IgD-negative memory B cell (primary cell): Measurements from ENCODE around the gene SAP130. TPM values are rescaled to one million over a fixed set of nuclear protein-coding genes. Genes with fewer than 3 reads are reported as not detected.
A peak's percentile ranks its signal among the peaks of the same experiment; 100 is the strongest.

ENCODE experiments used
- H3K27ac Mint-ChIP-seq, 3 donors: one replicate each; pipeline ENCODE4 v1.8.0; 2020 to 2022; ENCODE audit warnings: mild to moderate bottlenecking in 3 of 3, mixed read lengths in 3 of 3, moderate library complexity in 1 of 3
- H3K27me3 Mint-ChIP-seq: one replicate; pipeline ENCODE4 v1.8.0; 2021; ENCODE audit warnings: mixed read lengths
- H3K36me3 Mint-ChIP-seq: one replicate; pipeline ENCODE4 v1.8.0; 2020; ENCODE audit warnings: mild to moderate bottlenecking, mixed read lengths
- H3K4me1 Mint-ChIP-seq, 3 donors: one replicate each; pipeline ENCODE4 v1.8.0; 2020 to 2022; ENCODE audit warnings: mixed read lengths in 3 of 3, mild to moderate bottlenecking in 1 of 3
- H3K4me3 Mint-ChIP-seq, 4 donors: one replicate each; pipeline ENCODE4 v1.8.0; 2020 to 2022; ENCODE audit warnings: mild to moderate bottlenecking in 4 of 4, mixed read lengths in 4 of 4, moderate library complexity in 3 of 4
- H3K9me3 Mint-ChIP-seq, 3 donors: one replicate each; pipeline ENCODE4 v1.8.0; 2020 to 2021; ENCODE audit warnings: mixed read lengths in 3 of 3, mild to moderate bottlenecking in 1 of 3
- polyA plus RNA-seq: library from polyadenylated mRNA; unstranded; fragments of 300-500 nt; fragmentation: Illumina TruSeq; gene quantifications from one replicate; pipeline ENCODE4 v1.2.3, GENCODE V29; 2021

The SAP130 gene
- polyA plus RNA-seq, 1 donor from 2014 or later: 12.0 TPM

DNA sequence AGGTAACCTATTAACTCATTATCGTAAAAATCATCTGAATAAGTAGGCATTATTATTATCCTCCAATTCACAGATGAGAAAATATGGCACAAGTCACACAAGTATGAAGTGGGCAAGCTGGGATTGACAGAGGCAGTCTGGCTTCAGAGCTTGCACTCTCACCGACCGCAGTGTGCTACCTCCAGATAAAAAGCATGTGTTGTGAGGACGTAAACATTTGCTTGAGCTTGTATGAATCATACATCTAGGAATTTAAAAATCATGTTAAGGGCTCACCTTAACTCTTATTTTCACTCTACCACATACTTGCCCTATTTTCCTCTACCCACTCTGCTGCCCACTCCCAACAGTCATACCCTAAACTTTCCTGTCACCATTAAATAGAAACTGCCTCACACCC, 76.8 kb downstream of the SAP130 start:
- Mint-ChIP-seq H3K36me3 (peaks cover 5% of the 10 kb centered on the region), H3K27me3 (no peaks in the 10 kb centered on the region)

DNA sequence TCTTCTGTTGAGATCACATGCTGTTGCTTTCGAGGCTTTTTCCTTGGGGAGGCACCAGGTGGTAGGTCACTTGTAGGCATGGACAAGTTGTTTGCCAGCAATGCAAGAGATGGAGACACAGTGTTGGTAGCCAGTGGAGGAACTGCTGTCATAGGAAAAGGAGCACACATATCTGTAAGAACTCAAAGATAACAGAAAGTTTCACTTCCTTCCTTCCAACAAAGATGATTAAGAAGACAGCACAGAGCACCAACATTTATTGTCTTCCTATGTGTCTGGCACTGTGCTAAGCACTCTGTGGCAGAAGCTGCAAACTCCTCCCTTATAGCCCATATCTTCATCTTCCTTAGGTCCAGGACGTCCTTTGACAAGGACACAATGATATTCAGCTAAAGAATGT, 77.6 kb downstream of the SAP130 start:
- no peak overlapping the region for H3K4me3 Mint-ChIP-seq
- H3K27me3 Mint-ChIP-seq: no peaks in the 10 kb centered on the region
- H3K4me1 Mint-ChIP-seq: peaks cover 8 to 11% (median 10%) of the 10 kb centered on the region in 3 donors
- H3K9me3 Mint-ChIP-seq: no peaks in the 10 kb centered on the region
- peaks cover 3% of the 10 kb centered on the region for H3K36me3 Mint-ChIP-seq
- no peak overlapping the region for H3K27ac Mint-ChIP-seq

More for the DNA sequence above, 76.8 kb downstream of the SAP130 start:
- Mint-ChIP-seq H3K4me1 (peaks cover 8 to 11% (median 10%) of the 10 kb centered on the region in 3 donors), H3K27ac (no peak overlapping the region), H3K9me3 (no peaks in the 10 kb centered on the region), H3K4me3 (no peak overlapping the region)

DNA sequence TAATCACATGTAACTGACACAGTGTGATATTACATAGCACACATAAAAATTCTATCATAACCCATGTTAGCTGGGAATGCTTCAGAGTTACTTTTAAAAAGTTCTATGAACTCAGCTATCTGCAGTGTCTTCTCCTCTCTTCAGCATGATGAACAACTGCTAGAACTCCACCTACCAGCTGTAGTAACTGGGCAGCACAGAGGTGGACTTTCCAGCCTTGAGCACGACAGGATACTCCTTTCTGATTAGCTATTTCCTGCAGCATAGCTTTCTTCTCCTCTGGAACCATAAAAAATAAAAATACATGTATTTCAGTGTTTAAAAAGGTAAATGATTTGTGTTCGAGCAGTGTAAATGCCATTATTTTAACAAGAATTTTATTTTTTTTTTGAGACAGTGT, 82.6 kb downstream of the SAP130 start:
- peaks cover 9% of the 10 kb centered on the region for H3K36me3 Mint-ChIP-seq
- no peaks in the 10 kb centered on the region for H3K9me3 Mint-ChIP-seq
- no peak overlapping the region for H3K27ac Mint-ChIP-seq
- H3K27me3 Mint-ChIP-seq: no peaks in the 10 kb centered on the region
- no peak overlapping the region for H3K4me3 Mint-ChIP-seq
- H3K4me1 Mint-ChIP-seq: peaks cover 3 to 4% (median 4%) of the 10 kb centered on the region in 3 donors

DNA sequence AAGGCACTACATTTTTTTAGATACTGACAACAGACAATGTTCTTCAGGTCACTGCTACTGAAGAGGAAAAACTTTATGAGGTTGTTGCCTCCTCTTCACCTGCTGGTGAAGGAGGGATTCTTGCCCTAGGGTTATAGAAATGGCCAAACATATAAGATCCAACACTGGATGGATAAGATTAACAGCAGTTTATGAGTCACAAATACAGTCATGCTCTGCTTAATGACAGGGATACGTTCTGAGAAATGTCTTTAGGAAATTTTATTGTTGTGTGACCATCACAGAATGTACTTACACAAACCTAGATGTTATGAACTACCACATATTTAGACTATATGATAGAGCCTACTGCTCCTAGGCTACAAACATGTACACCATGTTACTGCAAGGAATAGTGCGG, 84.7 kb downstream of the SAP130 start:
- Mint-ChIP-seq H3K4me3 (no peak overlapping the region), H3K9me3 (no peaks in the 10 kb centered on the region), H3K27ac (no peak overlapping the region), H3K4me1 (no peaks in the 10 kb centered on the region), H3K27me3 (no peaks in the 10 kb centered on the region), H3K36me3 (peaks cover 13% of the 10 kb centered on the region)

GRCh38 chr2:127942002-127942401, 85.9 kb downstream of the SAP130 start:
- no peak overlapping the region for H3K4me3 Mint-ChIP-seq
- no peaks in the 10 kb centered on the region for H3K4me1 Mint-ChIP-seq
- no peak overlapping the region for H3K27ac Mint-ChIP-seq
- H3K9me3 Mint-ChIP-seq: no peaks in the 10 kb centered on the region
- no peaks in the 10 kb centered on the region for H3K27me3 Mint-ChIP-seq
- H3K36me3 Mint-ChIP-seq: peaks cover 13% of the 10 kb centered on the region

- H3K27ac Mint-ChIP-seq: no peak overlapping the region
- no peak overlapping the region for H3K4me3 Mint-ChIP-seq
- H3K27me3 Mint-ChIP-seq: no peaks in the 10 kb centered on the region
- H3K4me1 Mint-ChIP-seq: no peaks in the 10 kb centered on the region
- H3K36me3 Mint-ChIP-seq: peaks cover 13% of the 10 kb centered on the region
- no peaks in the 10 kb centered on the region for H3K9me3 Mint-ChIP-seq
These were observed 86.4 kb downstream of the SAP130 start for GRCh38 chr2:127941461-127941860.

- Mint-ChIP-seq H3K4me3 (no peak overlapping the region), H3K4me1 (no peaks in the 10 kb centered on the region), H3K27me3 (no peaks in the 10 kb centered on the region), H3K27ac (no peak overlapping the region), H3K36me3 (peaks cover 13% of the 10 kb centered on the region), H3K9me3 (no peaks in the 10 kb centered on the region)
These were observed 87.2 kb downstream of the SAP130 start for GRCh38 chr2:127940641-127941040.

DNA sequence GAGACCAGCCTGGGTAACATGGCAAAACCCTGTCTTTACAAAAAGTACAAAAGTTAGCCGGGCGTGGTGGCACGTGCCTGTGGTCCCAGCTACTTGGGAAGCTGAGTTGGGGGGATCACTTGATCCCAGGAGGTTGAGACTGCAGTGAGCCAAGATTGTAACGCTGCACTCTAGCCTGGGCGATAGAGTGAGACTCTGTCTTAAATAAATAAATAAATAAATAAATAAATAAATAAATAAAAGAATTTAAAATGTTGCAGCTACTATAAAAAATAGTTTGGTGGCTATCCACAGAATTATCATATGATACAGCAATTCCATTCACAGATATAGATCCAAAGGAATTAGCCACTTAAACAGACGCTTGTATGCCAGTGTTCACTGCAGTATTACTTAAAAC, 92.5 kb downstream of the SAP130 start:
- H3K9me3 Mint-ChIP-seq: no peaks in the 10 kb centered on the region
- no peak overlapping the region for H3K27ac Mint-ChIP-seq
- H3K27me3 Mint-ChIP-seq: no peaks in the 10 kb centered on the region
- peaks cover 4% of the 10 kb centered on the region for H3K36me3 Mint-ChIP-seq
- H3K4me3 Mint-ChIP-seq: no peak overlapping the region
- H3K4me1 Mint-ChIP-seq: peaks cover 0 to under 1% (median 0%) of the 10 kb centered on the region in 3 donors

DNA sequence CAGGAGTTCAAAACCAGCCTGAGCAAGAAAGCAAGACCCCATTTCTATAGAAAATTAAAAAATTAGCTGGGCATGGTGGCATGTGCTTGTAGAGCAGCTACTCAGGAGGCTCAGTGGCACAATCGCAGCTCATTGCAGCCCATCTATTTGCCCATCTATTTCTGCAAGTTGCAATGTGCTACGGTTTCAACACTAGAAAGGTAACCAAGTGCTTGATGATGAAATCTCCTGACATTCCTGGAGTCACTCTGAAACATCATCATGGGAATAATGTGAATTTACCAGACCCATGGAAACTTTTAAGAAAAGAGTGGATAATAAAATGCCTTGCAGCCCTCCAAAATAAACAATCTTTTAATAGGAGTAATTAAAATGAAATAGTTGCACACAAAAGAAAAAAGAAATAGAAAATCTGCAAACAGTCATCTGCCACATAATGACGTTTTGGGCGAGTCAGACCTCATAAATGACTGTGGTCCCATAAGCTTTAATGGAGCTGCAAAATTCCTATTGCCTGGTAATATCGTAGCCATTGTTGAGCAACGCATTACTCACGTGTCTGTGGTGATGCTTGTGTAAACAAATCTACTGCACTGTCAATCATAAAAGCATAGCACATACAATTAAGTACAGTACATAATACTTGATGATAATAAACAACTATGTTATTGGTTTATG, 95.5 kb downstream of the SAP130 start:
- H3K27ac Mint-ChIP-seq: no peak overlapping the region
- H3K4me3 Mint-ChIP-seq: no peak overlapping the region
- no peaks in the 10 kb centered on the region for H3K36me3 Mint-ChIP-seq
- H3K9me3 Mint-ChIP-seq: no peaks in the 10 kb centered on the region
- H3K27me3 Mint-ChIP-seq: no peaks in the 10 kb centered on the region
- peaks cover 3 to 6% (median 5%) of the 10 kb centered on the region in 3 donors for H3K4me1 Mint-ChIP-seq

DNA sequence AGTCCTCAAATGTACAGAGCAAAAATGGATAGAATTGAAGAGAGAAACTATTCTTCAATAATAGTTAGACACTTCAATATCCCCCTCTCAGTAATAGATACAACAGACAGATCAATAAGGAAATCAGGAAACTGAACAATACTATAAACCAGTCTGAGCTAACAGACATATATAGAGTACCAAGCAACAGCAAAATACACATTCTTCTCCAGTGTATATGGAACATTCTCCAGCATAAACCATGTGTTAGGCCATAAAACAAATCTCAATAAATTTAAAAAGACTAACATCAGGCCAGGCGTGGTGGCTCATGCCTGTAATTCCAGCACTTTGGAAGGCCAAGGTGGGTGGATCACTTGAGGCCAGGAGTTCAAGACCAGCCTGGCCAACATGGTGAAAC, 98.4 kb downstream of the SAP130 start:
- no peak overlapping the region for H3K4me3 Mint-ChIP-seq
- H3K9me3 Mint-ChIP-seq: no peaks in the 10 kb centered on the region
- H3K27ac Mint-ChIP-seq: no peak overlapping the region
- no peaks in the 10 kb centered on the region for H3K36me3 Mint-ChIP-seq
- no peaks in the 10 kb centered on the region for H3K27me3 Mint-ChIP-seq
- peaks cover 3 to 6% (median 5%) of the 10 kb centered on the region in 3 donors for H3K4me1 Mint-ChIP-seq

DNA sequence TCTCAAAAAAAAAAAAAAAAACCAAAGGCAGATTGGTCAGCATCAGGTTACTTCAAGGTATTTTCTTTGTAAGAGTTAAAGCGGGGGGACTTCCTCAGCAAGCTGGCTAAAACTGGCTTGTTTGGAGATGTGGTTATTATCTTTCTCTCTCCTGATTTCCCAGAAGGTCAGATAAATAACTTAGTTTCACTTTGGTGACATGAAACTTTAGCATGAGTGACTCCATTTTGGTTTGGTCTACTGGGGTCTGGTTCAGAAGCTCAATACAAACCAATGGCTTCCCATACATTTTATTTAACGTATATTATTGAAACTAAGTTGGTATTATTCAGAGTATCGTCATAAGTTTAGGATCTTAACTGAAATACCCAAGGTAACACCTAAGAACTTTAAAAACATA, 100.5 kb downstream of the SAP130 start:
- Mint-ChIP-seq H3K27me3 (no peaks in the 10 kb centered on the region), H3K27ac (peak overlapping the region in 1 of 3 donors; percentile 57), H3K4me1 (peaks cover 3 to 6% (median 5%) of the 10 kb centered on the region in 3 donors), H3K4me3 (no peak overlapping the region), H3K36me3 (no peaks in the 10 kb centered on the region), H3K9me3 (no peaks in the 10 kb centered on the region)

- H3K36me3 Mint-ChIP-seq: no peaks in the 10 kb centered on the region
- H3K4me1 Mint-ChIP-seq: no peaks in the 10 kb centered on the region
- no peaks in the 10 kb centered on the region for H3K9me3 Mint-ChIP-seq
- peak overlapping the region in 1 of 4 donors; percentile 22 for H3K4me3 Mint-ChIP-seq
- H3K27me3 Mint-ChIP-seq: no peaks in the 10 kb centered on the region
- H3K27ac Mint-ChIP-seq: no peak overlapping the region
These were observed 109.9 kb downstream of the SAP130 start for GRCh38 chr2:127917916-127918315.

- H3K4me3 Mint-ChIP-seq: no peak overlapping the region
- H3K9me3 Mint-ChIP-seq: peaks cover 0 to 2% (median 0%) of the 10 kb centered on the region in 3 donors
- H3K27me3 Mint-ChIP-seq: no peaks in the 10 kb centered on the region
- no peaks in the 10 kb centered on the region for H3K4me1 Mint-ChIP-seq
- H3K27ac Mint-ChIP-seq: no peak overlapping the region
- no peaks in the 10 kb centered on the region for H3K36me3 Mint-ChIP-seq
These were observed 113.9 kb downstream of the SAP130 start for GRCh38 chr2:127913808-127914457.

DNA sequence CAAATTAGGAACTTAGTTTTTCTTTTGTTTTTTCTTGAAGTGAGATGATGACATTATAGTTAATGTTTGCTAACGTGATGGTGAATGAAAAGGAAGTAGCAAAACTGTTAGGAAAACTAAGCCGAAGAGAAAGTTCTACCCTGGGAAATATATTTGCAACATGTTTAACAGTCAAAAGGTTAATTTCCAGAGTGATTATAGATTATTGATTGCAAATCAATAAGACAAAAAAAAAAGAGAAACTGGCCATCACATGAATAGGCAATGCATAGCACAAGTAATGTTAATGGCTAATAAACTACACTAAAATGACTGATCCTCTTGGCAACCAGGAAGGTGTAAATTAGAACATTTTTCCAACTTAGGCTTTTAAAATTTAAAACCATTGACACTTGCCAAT, 116.1 kb downstream of the SAP130 start:
- H3K4me3 Mint-ChIP-seq: no peak overlapping the region

GRCh38 chr2:127910415-127910814, 117.4 kb downstream of the SAP130 start:
- no peak overlapping the region for H3K27ac Mint-ChIP-seq
- no peak overlapping the region for H3K4me3 Mint-ChIP-seq
- no peaks in the 10 kb centered on the region for H3K36me3 Mint-ChIP-seq
- peaks cover 0 to 1% (median 1%) of the 10 kb centered on the region in 3 donors for H3K4me1 Mint-ChIP-seq
- H3K27me3 Mint-ChIP-seq: peaks cover 6% of the 10 kb centered on the region
- peaks cover 0 to 2% (median 0%) of the 10 kb centered on the region in 3 donors for H3K9me3 Mint-ChIP-seq

More for the DNA sequence above, 116.1 kb downstream of the SAP130 start:
- Mint-ChIP-seq H3K36me3 (no peaks in the 10 kb centered on the region), H3K9me3 (peaks cover 0 to 2% (median 0%) of the 10 kb centered on the region in 3 donors), H3K27ac (no peak overlapping the region), H3K4me1 (no peaks in the 10 kb centered on the region), H3K27me3 (peaks cover 4% of the 10 kb centered on the region)

DNA sequence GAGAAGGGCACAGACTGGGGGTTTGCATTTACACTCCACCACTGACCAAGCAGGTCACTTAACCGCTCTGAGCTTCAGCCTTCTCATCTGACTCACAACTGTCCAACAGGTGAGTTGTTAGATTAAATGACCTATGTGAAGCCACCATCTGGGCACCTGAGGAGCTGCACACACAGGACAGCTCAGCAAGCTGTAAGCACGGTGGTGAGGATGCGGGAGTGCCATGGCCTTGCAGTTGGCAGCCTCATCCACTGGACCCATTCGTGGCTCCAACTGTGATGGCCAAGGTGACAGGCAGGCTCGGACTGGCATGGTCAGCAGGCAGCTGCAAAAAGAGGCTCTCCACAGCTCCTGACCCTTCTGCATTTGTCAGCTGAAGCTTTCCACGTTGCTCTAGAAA, 118.8 kb downstream of the SAP130 start:
- Mint-ChIP-seq H3K4me1 (peaks cover 0 to 4% (median 4%) of the 10 kb centered on the region in 3 donors), H3K36me3 (no peaks in the 10 kb centered on the region), H3K4me3 (no peak overlapping the region), H3K27me3 (peaks cover 6% of the 10 kb centered on the region), H3K9me3 (peaks cover 0 to 2% (median 0%) of the 10 kb centered on the region in 3 donors), H3K27ac (no peak overlapping the region)
